ENCODE data around the gene BPIFB6. TPM values are rescaled to one million over a fixed set of nuclear protein-coding genes. Genes with fewer than 3 reads are reported as not detected.

Gene BPIFB6
- polyA plus RNA-seq, 1 donor (not counting 4 experiments of a cell fraction or from before 2014, with no cell fraction given): not detected

- H2AFZ ChIP-seq (ENCODE audit: control insufficient read depth, low read length): no peak overlapping the region
- no peak overlapping the region for H3K9ac ChIP-seq (ENCODE audit: control insufficient read depth, extremely low read depth, insufficient read depth, low read length)
- FAIRE-seq (no peak), DNase-seq (ENCODE audit: low read depth, low spot score) (no peak)
- H4K20me1 ChIP-seq (ENCODE audit: control insufficient read depth, extremely low read depth, insufficient read depth, low read length): no peaks in the 10 kb centered on the region
- TF ChIP-seq CTCF (optimal IDR thresholded peaks at IDR 0.05 in 1 of 3, IDR thresholded peaks at IDR 0.05 in 1 of 3, conservative IDR thresholded peaks at IDR 0.05 in 1 of 3; ENCODE audit: extremely low read depth in 1 of 3, insufficient read depth in 2 of 3, low read length in 3 of 3): no peak
- TF ChIP-seq EZH2 (IDR thresholded peaks at IDR 0.05; ENCODE audit: low read length): no peak
- H3K4me1 ChIP-seq (ENCODE audit: control insufficient read depth, extremely low read depth, insufficient read depth, low read length): no peaks in the 10 kb centered on the region
- no peak overlapping the region for H3K4me3 ChIP-seq (ENCODE audit: control insufficient read depth in 2 of 3, extremely low read depth in 1 of 3, insufficient read depth in 2 of 3, low read depth in 1 of 3, low read length in 3 of 3)
- no peaks in the 10 kb centered on the region for H3K9me3 ChIP-seq (ENCODE audit: control insufficient read depth, low read depth, low read length)
- H3K79me2 ChIP-seq (ENCODE audit: control insufficient read depth, insufficient read depth, low read length): no peaks in the 10 kb centered on the region
- no peaks in the 10 kb centered on the region for H3K36me3 ChIP-seq (ENCODE audit: control insufficient read depth in 2 of 2, extremely low read depth in 1 of 2, insufficient read depth in 2 of 2, low read length in 2 of 2)
- no peaks in the 10 kb centered on the region for H3K9me1 ChIP-seq (ENCODE audit: control insufficient read depth, extremely low read depth, insufficient read depth, low read length)
- peaks cover 2% of the 10 kb centered on the region for H3K27me3 ChIP-seq (ENCODE audit: control insufficient read depth, extremely low read depth, insufficient read depth, low read length)
- H3K4me2 ChIP-seq (ENCODE audit: control insufficient read depth, extremely low read depth, insufficient read depth, low read depth, low read length): no peak overlapping the region
- dilution Hi-C loops (cut with MboI; ENCODE audit: extremely low pct_ligation_motif_present, low sequenced_read_pairs): no loop called here
- no peak overlapping the region for H3K27ac ChIP-seq (ENCODE audit: control insufficient read depth, insufficient read depth, low read length)
Measured at GRCh38 chr20:33014336-33015113, 16.9 kb upstream of the BPIFB6 start.

- Histone ChIP-seq H3K27ac (ENCODE audit: control insufficient read depth, insufficient read depth, low read length) (no peak overlapping the region), H2AFZ (ENCODE audit: control insufficient read depth, low read length) (no peak overlapping the region), H3K9me1 (ENCODE audit: control insufficient read depth, extremely low read depth, insufficient read depth, low read length) (no peaks in the 10 kb centered on the region), H3K9ac (ENCODE audit: control insufficient read depth, extremely low read depth, insufficient read depth, low read length) (no peak overlapping the region), H3K4me1 (ENCODE audit: control insufficient read depth, extremely low read depth, insufficient read depth, low read length) (no peaks in the 10 kb centered on the region), H3K4me2 (ENCODE audit: control insufficient read depth, extremely low read depth, insufficient read depth, low read depth, low read length) (no peak overlapping the region), H3K79me2 (ENCODE audit: control insufficient read depth, insufficient read depth, low read length) (no peaks in the 10 kb centered on the region), H4K20me1 (ENCODE audit: control insufficient read depth, extremely low read depth, insufficient read depth, low read length) (no peaks in the 10 kb centered on the region), H3K4me3 (ENCODE audit: control insufficient read depth in 2 of 3, extremely low read depth in 1 of 3, insufficient read depth in 2 of 3, low read depth in 1 of 3, low read length in 3 of 3) (no peak overlapping the region), H3K9me3 (ENCODE audit: control insufficient read depth, low read depth, low read length) (no peaks in the 10 kb centered on the region), H3K27me3 (ENCODE audit: control insufficient read depth, extremely low read depth, insufficient read depth, low read length) (no peaks in the 10 kb centered on the region), H3K36me3 (ENCODE audit: control insufficient read depth in 2 of 2, extremely low read depth in 1 of 2, insufficient read depth in 2 of 2, low read length in 2 of 2) (no peaks in the 10 kb centered on the region)
- dilution Hi-C loops (cut with MboI; ENCODE audit: extremely low pct_ligation_motif_present, low sequenced_read_pairs): no loop called here
- TF ChIP-seq EZH2 (IDR thresholded peaks at IDR 0.05; ENCODE audit: low read length): no peak
- no peak for TF ChIP-seq CTCF (optimal IDR thresholded peaks at IDR 0.05 in 1 of 3, IDR thresholded peaks at IDR 0.05 in 1 of 3, conservative IDR thresholded peaks at IDR 0.05 in 1 of 3; ENCODE audit: extremely low read depth in 1 of 3, insufficient read depth in 2 of 3, low read length in 3 of 3)
- FAIRE-seq (no peak), DNase-seq (ENCODE audit: low read depth, low spot score) (no peak)
Measured at GRCh38 chr20:33015114-33015484, 16.3 kb upstream of the BPIFB6 start.

Data from keratinocyte (primary cell).